Neural progenitor cell (in vitro differentiated cells): Measurements from ENCODE around the gene ERAP2.

Experiments used
- CTCF ChIP-seq: fragments of 200-600 bp; sonication (generic); IDR thresholded peaks from 2 replicates; pipeline ENCODE4 v1.5.1; 2017; ENCODE audit warnings: antibody characterized with exemption, mild to moderate bottlenecking
- EZH2 ChIP-seq: fragments of 200-600 bp; sonication (generic); IDR thresholded peaks from 2 replicates; pipeline ENCODE4 v1.6.1; 2017; ENCODE audit warnings: antibody characterized with exemption, mild to moderate bottlenecking, moderate library complexity
- EZH2phosphoT487 ChIP-seq: fragments of 200-600 bp; sonication (generic); IDR thresholded peaks from 2 replicates; pipeline ENCODE4 v1.6.1; 2017; ENCODE audit warnings: antibody characterized with exemption

DNA sequence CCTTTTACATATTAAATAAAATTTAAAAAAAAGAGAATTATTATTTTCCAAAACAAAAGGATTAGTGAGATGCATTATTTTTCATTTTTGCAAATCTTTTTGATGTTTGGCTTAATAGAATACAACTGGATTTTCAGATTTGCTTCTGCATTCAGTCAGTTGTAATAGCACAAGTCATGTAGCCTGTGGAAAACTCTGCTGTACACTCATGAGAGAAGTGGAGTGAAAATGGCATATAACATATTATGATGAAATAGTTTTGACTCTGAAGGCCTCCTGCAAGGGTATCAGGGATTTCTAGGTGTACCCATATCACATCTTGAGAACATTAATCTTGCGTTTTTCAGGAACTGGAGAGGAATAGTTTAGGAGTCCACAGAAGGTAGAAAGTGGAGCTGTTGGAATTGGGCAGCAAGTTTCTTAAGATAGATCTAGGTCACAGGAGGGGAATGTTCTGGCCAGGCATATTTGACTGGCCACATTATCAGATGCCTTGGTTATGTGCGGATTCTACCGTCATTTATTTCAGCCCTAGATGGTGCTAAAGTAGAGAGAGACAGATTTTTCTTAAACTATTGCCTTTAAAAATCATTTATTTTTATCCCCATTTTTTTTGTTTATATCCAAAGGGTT is 75.9 kb downstream of the ERAP2 start:
- TF ChIP-seq CTCF, result no peak
- TF ChIP-seq EZH2, result no peak
- TF ChIP-seq EZH2phosphoT487, result no peak
